HL-60 (cell line): ENCODE data around the gene FUT4.

Experiments
- GABPA ChIP-seq: IDR thresholded peaks from 2 replicates; pipeline ENCODE4 v1.6.1; 2012; ENCODE audit warnings: low read depth
- TF ChIP-seq, protein P1 (sequence below): IDR thresholded peaks from one replicate; pipeline ENCODE4 v1.5.1; 2011; ENCODE audit warnings: low read length, control low read depth, inconsistent platforms; ENCODE audit not compliant: insufficient read depth
- TF ChIP-seq, protein P2 (sequence below): IDR thresholded peaks from 2 replicates; pipeline ENCODE4 v1.6.1; 2012; ENCODE audit warnings: low read depth; ENCODE audit not compliant: insufficient replicate concordance

DNA sequence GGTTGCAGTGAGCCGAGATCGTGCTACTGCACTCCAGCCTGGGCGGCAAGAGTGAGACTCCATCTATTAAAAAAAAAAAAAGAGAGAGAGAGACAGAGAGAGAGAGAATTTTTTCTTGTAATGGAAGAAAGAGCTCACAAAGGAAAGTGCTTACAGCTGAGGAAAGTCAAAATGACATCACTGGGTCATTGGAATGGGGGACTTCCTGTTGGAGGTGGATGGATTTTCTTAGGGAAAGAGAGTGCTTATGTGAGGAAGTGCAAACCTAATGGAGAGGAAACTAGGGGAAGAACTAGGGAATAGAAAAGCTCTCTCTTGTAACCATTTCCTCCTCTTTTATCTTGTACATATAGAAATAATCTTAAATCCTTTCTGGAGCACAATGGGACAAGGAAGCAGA is 17.1 kb downstream of the FUT4 start:
- TF ChIP-seq, protein P1, sequence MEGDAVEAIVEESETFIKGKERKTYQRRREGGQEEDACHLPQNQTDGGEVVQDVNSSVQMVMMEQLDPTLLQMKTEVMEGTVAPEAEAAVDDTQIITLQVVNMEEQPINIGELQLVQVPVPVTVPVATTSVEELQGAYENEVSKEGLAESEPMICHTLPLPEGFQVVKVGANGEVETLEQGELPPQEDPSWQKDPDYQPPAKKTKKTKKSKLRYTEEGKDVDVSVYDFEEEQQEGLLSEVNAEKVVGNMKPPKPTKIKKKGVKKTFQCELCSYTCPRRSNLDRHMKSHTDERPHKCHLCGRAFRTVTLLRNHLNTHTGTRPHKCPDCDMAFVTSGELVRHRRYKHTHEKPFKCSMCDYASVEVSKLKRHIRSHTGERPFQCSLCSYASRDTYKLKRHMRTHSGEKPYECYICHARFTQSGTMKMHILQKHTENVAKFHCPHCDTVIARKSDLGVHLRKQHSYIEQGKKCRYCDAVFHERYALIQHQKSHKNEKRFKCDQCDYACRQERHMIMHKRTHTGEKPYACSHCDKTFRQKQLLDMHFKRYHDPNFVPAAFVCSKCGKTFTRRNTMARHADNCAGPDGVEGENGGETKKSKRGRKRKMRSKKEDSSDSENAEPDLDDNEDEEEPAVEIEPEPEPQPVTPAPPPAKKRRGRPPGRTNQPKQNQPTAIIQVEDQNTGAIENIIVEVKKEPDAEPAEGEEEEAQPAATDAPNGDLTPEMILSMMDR = no peak
- TF ChIP-seq, protein P2, sequence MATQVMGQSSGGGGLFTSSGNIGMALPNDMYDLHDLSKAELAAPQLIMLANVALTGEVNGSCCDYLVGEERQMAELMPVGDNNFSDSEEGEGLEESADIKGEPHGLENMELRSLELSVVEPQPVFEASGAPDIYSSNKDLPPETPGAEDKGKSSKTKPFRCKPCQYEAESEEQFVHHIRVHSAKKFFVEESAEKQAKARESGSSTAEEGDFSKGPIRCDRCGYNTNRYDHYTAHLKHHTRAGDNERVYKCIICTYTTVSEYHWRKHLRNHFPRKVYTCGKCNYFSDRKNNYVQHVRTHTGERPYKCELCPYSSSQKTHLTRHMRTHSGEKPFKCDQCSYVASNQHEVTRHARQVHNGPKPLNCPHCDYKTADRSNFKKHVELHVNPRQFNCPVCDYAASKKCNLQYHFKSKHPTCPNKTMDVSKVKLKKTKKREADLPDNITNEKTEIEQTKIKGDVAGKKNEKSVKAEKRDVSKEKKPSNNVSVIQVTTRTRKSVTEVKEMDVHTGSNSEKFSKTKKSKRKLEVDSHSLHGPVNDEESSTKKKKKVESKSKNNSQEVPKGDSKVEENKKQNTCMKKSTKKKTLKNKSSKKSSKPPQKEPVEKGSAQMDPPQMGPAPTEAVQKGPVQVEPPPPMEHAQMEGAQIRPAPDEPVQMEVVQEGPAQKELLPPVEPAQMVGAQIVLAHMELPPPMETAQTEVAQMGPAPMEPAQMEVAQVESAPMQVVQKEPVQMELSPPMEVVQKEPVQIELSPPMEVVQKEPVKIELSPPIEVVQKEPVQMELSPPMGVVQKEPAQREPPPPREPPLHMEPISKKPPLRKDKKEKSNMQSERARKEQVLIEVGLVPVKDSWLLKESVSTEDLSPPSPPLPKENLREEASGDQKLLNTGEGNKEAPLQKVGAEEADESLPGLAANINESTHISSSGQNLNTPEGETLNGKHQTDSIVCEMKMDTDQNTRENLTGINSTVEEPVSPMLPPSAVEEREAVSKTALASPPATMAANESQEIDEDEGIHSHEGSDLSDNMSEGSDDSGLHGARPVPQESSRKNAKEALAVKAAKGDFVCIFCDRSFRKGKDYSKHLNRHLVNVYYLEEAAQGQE = no peak
- TF ChIP-seq GABPA = no peak
